ENCODE measurements around the gene PAQR8. TPM values are rescaled to one million over a fixed set of nuclear protein-coding genes. Genes with fewer than 3 reads are reported as not detected.

Gene PAQR8
- total and polyA plus RNA-seq, 2 donors (not counting 1 experiment from before 2014, with no cell fraction given), result 2.3 to 8.5 TPM

GRCh38 chr6:52368002-52368401 is 6.1 kb downstream of the PAQR8 start:
- Histone ChIP-seq H3K9ac (ENCODE audit: low read length) (no peak overlapping the region), H3K4me2 (replicated peaks; ENCODE audit: low read depth, low read length, poor library complexity, severe bottlenecking) (no peak overlapping the region), H4K20me1 (ENCODE audit: control insufficient read depth, insufficient read depth, low read length, poor library complexity, severe bottlenecking) (peaks cover 14% of the 10 kb centered on the region), H3K4me1 (ENCODE audit: control insufficient read depth in 2 of 2, insufficient read depth in 2 of 2, low read length in 2 of 2) (peaks cover 7% of the 10 kb centered on the region in 2 donors), H3K27me3 (replicated peaks in 1 of 4; ENCODE audit: control extremely low read depth in 1 of 4, control insufficient read depth in 3 of 4, insufficient read depth in 4 of 4, low read length in 3 of 4) (no peaks in the 10 kb centered on the region), H3K9me3 (ENCODE audit: control extremely low read depth in 1 of 3, control insufficient read depth in 2 of 3, insufficient read depth in 1 of 3, low read length in 2 of 3) (no peaks in the 10 kb centered on the region), H3K79me2 (ENCODE audit: control insufficient read depth, insufficient read depth, low read length) (peaks cover 51% of the 10 kb centered on the region), H3K4me3 (ENCODE audit: control extremely low read depth in 1 of 5, extremely low read depth in 1 of 5, insufficient read depth in 1 of 5, low read depth in 2 of 5, low read length in 4 of 5) (no peak overlapping the region), H3K27ac (ENCODE audit: low read length in 2 of 2) (no peak overlapping the region), H2AFZ (ENCODE audit: insufficient read depth, low read depth, low read length, poor library complexity, severe bottlenecking) (no peak overlapping the region), H3K36me3 (replicated peaks in 1 of 2; ENCODE audit: control extremely low read depth in 1 of 2, control insufficient read depth in 1 of 2, extremely low read depth in 1 of 2, insufficient read depth in 2 of 2, low read length in 1 of 2) (no peaks in the 10 kb centered on the region)
- H3K27me3 Mint-ChIP-seq, result no peaks in the 10 kb centered on the region
- H3K27ac Mint-ChIP-seq, result no peak overlapping the region
- DNase-seq (no peak), ATAC-seq (ENCODE audit: low read depth) (no peak)
- ChIA-PET POLR2A (no interaction called here), CTCF (no interaction called here)
- intact Hi-C loops (cut with micrococcal nuclease), result no loop called here
- peaks cover 11% of the 10 kb centered on the region for H3K4me1 Mint-ChIP-seq
- H3K4me3 Mint-ChIP-seq, result no peak overlapping the region
- no peaks in the 10 kb centered on the region for H3K9me3 Mint-ChIP-seq (ENCODE audit: insufficient read depth)
- 93% methylated on average over 3 of the region's 6 CpGs for whole genome bisulfite sequencing (ENCODE audit: insufficient coverage)
- no peak for TF ChIP-seq CTCF (IDR thresholded peaks at IDR 0.05)
- TF ChIP-seq EZH2 (IDR thresholded peaks at IDR 0.05; ENCODE audit: borderline replicate concordance, insufficient read depth, low read depth, low read length, poor library complexity, severe bottlenecking), result no peak

- Mint-ChIP-seq H3K27ac (no peak overlapping the region), H3K4me3 (no peak overlapping the region), H3K9me3 (ENCODE audit: insufficient read depth) (peaks cover 4% of the 10 kb centered on the region), H3K27me3 (no peaks in the 10 kb centered on the region), H3K4me1 (peaks cover 2% of the 10 kb centered on the region)
- H3K4me2 ChIP-seq (replicated peaks; ENCODE audit: low read depth, low read length, poor library complexity, severe bottlenecking), result no peak overlapping the region
- no peak overlapping the region for H3K27ac ChIP-seq (ENCODE audit: low read length in 2 of 2)
- peaks cover 10% of the 10 kb centered on the region for H4K20me1 ChIP-seq (ENCODE audit: control insufficient read depth, insufficient read depth, low read length, poor library complexity, severe bottlenecking)
- no peaks in the 10 kb centered on the region for H3K9me3 ChIP-seq (ENCODE audit: control extremely low read depth in 1 of 3, control insufficient read depth in 2 of 3, insufficient read depth in 1 of 3, low read length in 2 of 3)
- WGBS (ENCODE audit: insufficient coverage), result no CpG with 5 or more reads among the region's 2 CpGs
- no peaks in the 10 kb centered on the region for H3K4me1 ChIP-seq (ENCODE audit: control insufficient read depth in 2 of 2, insufficient read depth in 2 of 2, low read length in 2 of 2)
- ATAC-seq (ENCODE audit: low read depth), result no peak
- no peaks in the 10 kb centered on the region for H3K36me3 ChIP-seq (replicated peaks in 1 of 2; ENCODE audit: control extremely low read depth in 1 of 2, control insufficient read depth in 1 of 2, extremely low read depth in 1 of 2, insufficient read depth in 2 of 2, low read length in 1 of 2)
- H3K27me3 ChIP-seq (replicated peaks in 1 of 4; ENCODE audit: control extremely low read depth in 1 of 4, control insufficient read depth in 3 of 4, insufficient read depth in 4 of 4, low read length in 3 of 4), result no peaks in the 10 kb centered on the region
- no peak overlapping the region for H2AFZ ChIP-seq (ENCODE audit: insufficient read depth, low read depth, low read length, poor library complexity, severe bottlenecking)
- CTCF ChIA-PET, result no interaction called here
- TF ChIP-seq CTCF (IDR thresholded peaks at IDR 0.05) (no peak), EZH2 (IDR thresholded peaks at IDR 0.05; ENCODE audit: borderline replicate concordance, insufficient read depth, low read depth, low read length, poor library complexity, severe bottlenecking) (no peak)
- no peak overlapping the region for H3K9ac ChIP-seq (ENCODE audit: low read length)
- intact Hi-C loops (cut with micrococcal nuclease), result no loop called here
- DNase-seq, result no peak
- H3K4me3 ChIP-seq (ENCODE audit: control extremely low read depth in 1 of 5, extremely low read depth in 1 of 5, insufficient read depth in 1 of 5, low read depth in 2 of 5, low read length in 4 of 5), result no peak overlapping the region
- POLR2A ChIA-PET, result no interaction called here
- H3K79me2 ChIP-seq (ENCODE audit: control insufficient read depth, insufficient read depth, low read length), result peaks cover 39% of the 10 kb centered on the region
Measured at GRCh38 chr6:52369234-52369633, 7.3 kb downstream of the PAQR8 start.
